ENCODE results near the gene ARG1.
A peak's percentile ranks its signal among the peaks of the same experiment; 100 is the strongest.

Gene ARG1

GRCh38 chr6:131628726-131629125, 55.7 kb downstream of the ARG1 start:
- no peak overlapping the region for H3K27ac ChIP-seq (ENCODE audit: low read depth, low read length)
- H3K4me1 ChIP-seq (ENCODE audit: insufficient read depth, low read length): peaks cover 7% of the 10 kb centered on the region; the same call in 1 of the 2 replicates
- peaks cover 21% of the 10 kb centered on the region for H3K36me3 ChIP-seq (ENCODE audit: insufficient read depth, low read length)
- H3K9ac ChIP-seq (ENCODE audit: low read depth, low read length): no peak overlapping the region
- H3K27me3 ChIP-seq (ENCODE audit: insufficient read depth, low read length): no peaks in the 10 kb centered on the region
- 92% methylated on average over 1 of the region's 1 CpG for WGBS
- H3K9me3 ChIP-seq (ENCODE audit: insufficient read depth, low read depth, low read length): no peaks in the 10 kb centered on the region
- 0 out of 2 replicates have a peak overlapping the region, but pooled peaks have one; percentile 17 for H3K4me3 ChIP-seq (ENCODE audit: low read length)

DNA sequence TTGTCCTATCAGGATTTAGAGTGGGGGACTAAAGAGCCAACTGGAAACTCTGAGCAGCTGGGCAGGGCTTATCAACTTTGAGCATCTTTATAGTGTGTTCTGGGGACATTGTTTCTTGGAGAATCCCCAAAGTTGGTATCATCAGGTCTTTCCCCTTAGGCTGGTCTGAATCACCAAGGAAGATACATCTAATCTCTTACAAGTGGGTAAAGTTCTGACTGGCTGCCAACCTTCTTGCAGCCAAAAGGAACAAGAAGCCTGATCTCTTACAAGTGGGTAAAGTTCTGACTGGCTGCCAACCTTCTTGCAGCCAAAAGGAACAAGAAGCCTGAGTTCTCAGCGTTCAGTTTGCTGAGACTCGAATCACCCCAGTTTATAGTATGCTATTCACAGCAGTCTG, 56.6 kb downstream of the ARG1 start:
- Histone ChIP-seq H3K4me3 (ENCODE audit: low read length) (no peak overlapping the region), H3K27me3 (ENCODE audit: insufficient read depth, low read length) (no peaks in the 10 kb centered on the region), H3K36me3 (ENCODE audit: insufficient read depth, low read length) (peaks cover 12% of the 10 kb centered on the region), H3K9me3 (ENCODE audit: insufficient read depth, low read depth, low read length) (no peaks in the 10 kb centered on the region), H3K27ac (ENCODE audit: low read depth, low read length) (no peak overlapping the region), H3K9ac (ENCODE audit: low read depth, low read length) (no peak overlapping the region), H3K4me1 (ENCODE audit: insufficient read depth, low read length) (peaks cover 7% of the 10 kb centered on the region; the same call in 1 of the 2 replicates)
- WGBS: 93% methylated on average over 2 of the region's 2 CpGs

GRCh38 chr6:131631625-131632289, 58.7 kb downstream of the ARG1 start:
- Histone ChIP-seq H3K4me1 (ENCODE audit: insufficient read depth, low read length) (peaks cover 6% of the 10 kb centered on the region; the same call in 1 of the 2 replicates), H3K9me3 (ENCODE audit: insufficient read depth, low read depth, low read length) (no peaks in the 10 kb centered on the region), H3K4me3 (ENCODE audit: low read length) (no peak overlapping the region), H3K36me3 (ENCODE audit: insufficient read depth, low read length) (no peaks in the 10 kb centered on the region), H3K9ac (ENCODE audit: low read depth, low read length) (no peak overlapping the region), H3K27me3 (ENCODE audit: insufficient read depth, low read length) (no peaks in the 10 kb centered on the region), H3K27ac (ENCODE audit: low read depth, low read length) (no peak overlapping the region)
- 98% methylated on average over 2 of the region's 3 CpGs for WGBS
